Measurements from ENCODE around the gene EXOC4.
A peak's percentile ranks its signal among the peaks of the same experiment; 100 is the strongest.

Gene EXOC4

GRCh38 chr7:134014935-134015334 is 762.1 kb downstream of the EXOC4 start:
- no peak for DNase-seq

GRCh38 chr7:134016223-134016941 is 763.5 kb downstream of the EXOC4 start:
- DNase-seq, result peak; percentile 6

- DNase-seq, result no peak
Observed at GRCh38 chr7:134016942-134017303, 764.0 kb downstream of the EXOC4 start.

DNA sequence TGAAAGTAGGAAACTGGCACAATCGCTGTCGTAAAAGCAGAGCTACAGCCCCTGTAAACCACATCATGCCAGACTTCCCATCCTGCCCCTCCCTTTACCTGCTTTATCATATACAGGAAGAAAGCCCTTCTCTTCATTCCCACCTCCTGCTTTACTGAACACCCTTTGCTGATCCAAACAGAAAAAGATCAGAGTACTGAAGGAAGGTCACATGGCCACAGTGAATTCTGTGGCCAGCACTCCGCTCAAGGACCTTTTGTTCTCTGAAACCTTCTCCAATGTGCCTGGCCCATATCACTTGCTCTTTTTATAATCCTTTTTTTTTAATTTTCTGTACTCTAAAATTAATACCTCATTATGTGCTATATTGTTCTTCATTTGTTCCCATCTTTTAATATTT is 765.4 kb downstream of the EXOC4 start:
- no peak for DNase-seq

- DNase-seq, result no peak
Observed at GRCh38 chr7:134019251-134019650, 766.4 kb downstream of the EXOC4 start.

DNA sequence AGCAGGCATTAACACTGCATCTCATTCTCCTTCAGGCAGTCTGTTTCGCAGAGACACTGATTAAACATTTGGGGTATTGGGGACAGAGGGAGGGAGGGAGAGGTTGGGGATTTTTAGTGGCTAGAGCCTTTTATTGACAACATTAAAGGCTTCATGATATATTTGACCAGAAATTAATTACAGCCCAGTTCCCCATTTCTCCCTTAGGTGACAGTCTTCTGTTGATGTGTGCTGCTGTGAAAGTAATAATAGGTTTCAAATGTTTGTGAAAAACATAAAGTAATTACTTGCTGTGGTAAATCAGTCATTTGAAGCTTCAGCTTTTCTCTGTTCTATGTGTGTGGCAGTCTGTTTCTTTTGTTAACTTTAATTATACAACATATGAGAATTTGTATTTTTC is 769.0 kb downstream of the EXOC4 start:
- DNase-seq, result no peak

DNA sequence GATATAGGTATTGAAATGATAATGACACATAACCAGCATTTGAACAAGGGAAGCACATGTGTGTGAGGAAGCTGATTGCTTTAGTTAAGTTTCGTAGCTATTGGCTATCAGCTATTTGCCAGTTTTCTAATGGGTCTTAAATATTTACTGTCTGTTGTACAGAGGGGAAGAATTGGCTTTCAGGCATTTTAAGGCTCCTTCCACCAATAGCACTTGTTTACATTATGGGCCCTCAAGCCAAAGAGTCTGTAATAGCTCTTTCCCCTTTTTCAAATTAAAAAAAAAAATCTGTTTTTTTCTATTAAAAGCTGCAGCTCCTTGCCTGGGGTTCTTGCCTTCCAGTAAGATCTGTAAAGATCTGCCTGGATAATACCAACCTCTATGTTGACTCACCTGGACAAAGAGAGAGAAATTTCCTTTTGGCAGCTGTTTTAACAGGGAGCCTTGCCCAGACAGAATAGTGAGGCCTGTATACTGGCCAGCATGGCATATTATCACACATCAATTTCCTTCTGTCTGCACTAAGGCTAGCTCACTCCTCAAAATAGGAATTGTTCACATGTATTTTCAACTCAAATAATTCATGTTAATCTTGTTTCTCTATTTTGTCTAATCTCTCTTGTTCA is 769.5 kb downstream of the EXOC4 start:
- no peak for DNase-seq

DNA sequence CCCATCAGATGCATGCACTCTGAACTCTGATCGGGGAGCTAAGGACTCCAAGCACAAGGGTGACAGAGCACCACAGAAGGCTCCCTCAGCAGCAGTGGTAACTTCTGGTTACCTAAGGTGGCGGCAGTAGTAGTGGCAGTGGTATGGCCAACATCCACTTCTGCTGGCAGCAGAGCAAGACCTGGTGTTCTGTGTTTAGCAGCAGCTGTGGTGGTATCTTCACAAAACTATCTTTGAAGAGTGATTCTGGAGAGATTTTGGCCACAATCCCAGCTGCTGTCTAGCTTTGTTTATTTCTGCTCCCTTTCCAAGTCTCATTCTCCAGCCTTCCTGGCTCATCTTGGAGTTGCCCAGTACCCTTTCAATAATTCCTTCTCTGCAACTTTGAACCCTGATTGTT is 771.9 kb downstream of the EXOC4 start:
- no peak for DNase-seq

- DNase-seq, result no peak
Observed at GRCh38 chr7:134028853-134029252, 776.0 kb downstream of the EXOC4 start.

DNA sequence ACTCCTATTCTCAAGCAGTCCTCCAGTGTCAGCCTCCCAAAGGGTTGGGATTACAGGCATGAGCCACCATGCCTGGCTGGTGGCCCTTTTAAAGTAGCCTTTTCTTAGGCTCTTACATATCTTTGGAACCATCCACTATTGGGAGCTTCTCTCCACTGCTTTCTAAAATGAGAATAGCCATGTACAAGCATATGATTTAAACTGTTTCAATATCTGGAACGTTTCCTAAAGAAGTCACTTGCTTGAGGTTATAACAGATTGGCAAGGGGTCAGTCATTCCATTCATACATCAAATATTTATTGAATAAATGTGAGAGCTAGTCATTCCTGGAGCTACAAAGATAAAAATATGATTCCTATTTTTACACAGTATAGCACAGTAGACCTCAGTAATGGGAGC is 776.9 kb downstream of the EXOC4 start:
- DNase-seq, result no peak

- no peak for DNase-seq
Observed at GRCh38 chr7:134030460-134030865, 777.6 kb downstream of the EXOC4 start.

- DNase-seq, result no peak
Observed at GRCh38 chr7:134031835-134032617, 779.1 kb downstream of the EXOC4 start.

- DNase-seq, result no peak
Observed at GRCh38 chr7:134034652-134035051, 781.8 kb downstream of the EXOC4 start.

DNA sequence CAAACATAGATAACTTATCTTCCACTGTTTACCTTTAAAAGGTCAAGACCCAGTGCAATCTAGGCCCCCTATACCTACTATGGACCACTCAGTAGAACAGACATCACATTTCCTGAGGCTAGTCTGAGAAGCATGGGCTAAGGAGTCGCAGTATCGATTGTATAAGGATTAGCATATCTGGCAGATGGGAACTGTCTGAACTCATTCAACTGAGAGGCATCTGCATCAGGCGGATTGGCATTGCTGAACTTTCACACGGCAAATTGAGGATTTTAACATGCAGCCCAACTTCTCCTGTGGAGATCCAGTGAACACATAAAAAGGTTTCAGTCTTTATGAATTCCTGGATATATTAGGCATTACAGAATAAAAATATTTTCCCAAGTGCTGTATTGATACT is 785.1 kb downstream of the EXOC4 start:
- DNase-seq, result no peak

DNA sequence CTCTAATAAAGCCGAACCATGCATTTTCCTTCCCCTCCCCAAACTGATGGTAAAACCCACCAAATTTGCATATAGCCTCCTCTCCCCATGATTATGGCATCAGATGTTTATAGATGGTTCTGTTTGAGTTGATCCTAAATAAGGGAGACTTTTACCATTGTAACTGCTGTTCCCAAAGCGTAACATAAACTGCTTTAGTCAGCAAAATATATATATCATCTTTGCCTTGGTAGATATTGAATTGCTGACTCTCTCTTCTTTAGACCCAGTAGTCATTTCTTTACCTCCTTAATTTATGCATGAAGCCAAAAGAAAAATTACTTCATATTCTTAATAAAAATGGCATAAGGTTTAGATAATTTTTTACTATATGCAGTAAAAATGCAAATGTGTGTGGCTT is 788.1 kb downstream of the EXOC4 start:
- DNase-seq, result no peak

DNA sequence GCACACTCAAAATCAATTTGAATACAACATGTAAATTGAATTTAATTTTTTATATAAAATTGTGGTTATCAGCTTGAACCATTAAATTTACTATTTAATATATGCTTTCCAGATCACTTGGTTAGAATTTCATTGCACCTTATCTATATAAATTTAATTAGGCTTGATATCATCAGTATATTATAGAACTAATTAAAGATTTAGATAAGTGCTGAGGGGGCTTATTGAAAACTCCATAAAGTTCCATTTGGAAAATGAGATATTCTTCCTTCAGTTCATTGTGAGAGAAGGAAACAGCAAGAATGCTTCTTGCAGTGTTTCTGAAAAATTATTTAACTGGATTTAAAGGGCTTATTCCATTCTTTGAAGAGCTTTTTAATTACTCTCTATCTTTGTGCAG is 788.6 kb downstream of the EXOC4 start:
- DNase-seq, result no peak

GRCh38 chr7:134042307-134042706 is 789.4 kb downstream of the EXOC4 start:
- no peak for DNase-seq

DNA sequence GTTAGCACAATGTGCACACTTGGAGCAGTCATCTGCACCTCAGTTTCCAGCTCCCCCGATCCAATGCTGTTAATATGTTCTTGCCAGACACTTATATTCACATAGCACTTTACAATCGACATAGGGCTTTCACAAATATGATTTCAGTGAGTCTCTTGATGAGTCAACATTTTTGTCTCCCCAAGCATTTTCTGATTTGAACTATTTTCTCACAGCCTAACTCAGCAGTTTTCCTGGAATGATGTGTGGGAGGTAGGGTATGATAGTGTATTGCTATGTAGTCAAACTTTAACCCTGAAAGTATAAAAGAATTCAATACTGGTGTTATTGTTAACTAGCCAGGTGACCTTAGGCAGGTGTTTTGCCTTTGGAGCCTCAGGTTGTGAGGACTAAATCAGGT is 791.8 kb downstream of the EXOC4 start:
- DNase-seq, result no peak

- DNase-seq, result no peak
Observed at GRCh38 chr7:134045716-134046115, 792.8 kb downstream of the EXOC4 start.

DNA sequence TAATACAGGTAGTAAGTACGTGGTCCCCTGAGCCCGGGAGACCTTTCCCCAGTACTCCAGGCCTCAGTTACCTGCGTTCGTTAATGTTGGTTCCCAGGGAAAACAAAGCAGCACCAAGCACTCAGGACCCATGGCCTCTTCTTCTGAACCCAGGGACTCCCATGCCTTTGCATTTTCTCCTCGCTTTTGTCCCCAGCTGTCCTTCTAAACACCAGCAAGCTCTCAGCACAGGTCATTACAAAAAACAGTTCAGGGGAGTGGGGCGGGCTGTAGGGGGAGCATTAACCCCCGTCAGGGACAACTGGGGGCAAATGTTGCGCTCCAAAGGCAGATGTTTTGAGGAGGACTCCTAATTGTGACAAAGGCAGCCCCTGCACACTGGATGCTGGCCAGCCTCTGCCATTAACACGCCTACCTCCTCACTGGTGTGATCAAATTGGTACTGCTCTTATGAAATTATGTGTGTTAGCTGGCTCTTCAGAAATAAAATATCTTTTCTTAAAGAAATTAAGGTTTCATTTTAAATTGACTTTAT is 793.8 kb downstream of the EXOC4 start:
- DNase-seq, result no peak

- DNase-seq, result no peak
Observed at GRCh38 chr7:134047675-134048074, 794.8 kb downstream of the EXOC4 start.

GRCh38 chr7:134048166-134048565 is 795.3 kb downstream of the EXOC4 start:
- no peak for DNase-seq

DNA sequence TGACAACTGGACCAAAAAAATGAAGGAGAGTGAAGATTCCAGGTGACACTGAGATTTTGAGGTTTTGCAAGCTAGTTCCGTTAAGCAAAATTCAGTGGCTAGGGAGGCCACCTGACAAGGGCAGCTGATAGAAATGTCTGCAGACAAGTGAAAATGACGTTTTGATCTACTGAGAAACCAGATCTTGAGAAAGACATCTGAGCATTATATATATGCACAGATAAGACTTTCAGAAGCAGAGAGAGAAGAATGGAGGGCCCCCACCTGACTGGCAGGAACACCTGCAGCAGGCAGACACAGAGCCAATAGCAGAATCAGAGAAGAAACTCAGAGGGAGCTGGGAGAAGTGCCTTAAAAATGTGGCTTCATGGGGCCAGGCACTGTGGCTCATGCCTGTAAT is 798.1 kb downstream of the EXOC4 start:
- no peak for DNase-seq

DNA sequence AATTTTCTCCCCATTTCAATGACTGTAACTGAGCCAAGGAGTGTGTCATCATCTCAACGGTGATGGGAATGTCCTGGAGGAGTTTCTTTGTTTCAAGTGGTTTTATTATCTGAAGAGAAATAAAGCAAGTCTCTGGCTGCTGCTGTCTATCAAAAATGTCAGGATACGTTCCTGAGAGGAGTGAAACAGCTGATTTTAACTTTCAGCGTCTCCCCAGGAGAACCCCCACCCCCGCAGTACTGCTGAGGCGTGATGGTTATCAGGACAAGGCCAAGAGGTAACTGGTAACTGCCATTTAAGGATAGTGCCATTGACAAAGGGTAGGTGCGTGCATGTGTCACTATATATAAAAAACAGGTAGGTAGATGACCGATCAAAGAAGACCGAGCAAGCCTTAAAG is 803.9 kb downstream of the EXOC4 start:
- DNase-seq, result no peak
